ENCODE measurements around the gene ZBTB48.

Gene ZBTB48

DNA sequence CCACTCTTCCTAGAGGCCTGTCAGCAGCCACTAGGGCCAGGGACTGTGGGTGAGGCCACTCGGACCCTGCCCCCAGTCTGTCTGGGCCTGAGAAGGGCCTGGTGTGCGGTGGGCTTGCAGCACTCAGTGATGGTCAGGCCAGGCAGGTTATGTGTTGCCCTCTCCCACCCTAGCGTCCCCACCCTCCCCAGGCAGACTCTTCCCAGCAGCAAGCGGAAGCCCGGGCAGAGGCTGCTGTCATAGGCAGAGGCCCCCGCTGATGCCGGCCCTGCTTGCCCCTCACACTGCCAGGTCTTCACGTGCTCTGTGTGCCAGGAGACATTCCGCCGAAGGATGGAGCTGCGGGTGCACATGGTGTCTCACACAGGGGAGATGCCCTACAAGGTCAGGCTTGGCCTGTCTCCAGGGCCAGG, 6.6 kb downstream of the ZBTB48 start:
- TF ChIP-seq, protein P1, sequence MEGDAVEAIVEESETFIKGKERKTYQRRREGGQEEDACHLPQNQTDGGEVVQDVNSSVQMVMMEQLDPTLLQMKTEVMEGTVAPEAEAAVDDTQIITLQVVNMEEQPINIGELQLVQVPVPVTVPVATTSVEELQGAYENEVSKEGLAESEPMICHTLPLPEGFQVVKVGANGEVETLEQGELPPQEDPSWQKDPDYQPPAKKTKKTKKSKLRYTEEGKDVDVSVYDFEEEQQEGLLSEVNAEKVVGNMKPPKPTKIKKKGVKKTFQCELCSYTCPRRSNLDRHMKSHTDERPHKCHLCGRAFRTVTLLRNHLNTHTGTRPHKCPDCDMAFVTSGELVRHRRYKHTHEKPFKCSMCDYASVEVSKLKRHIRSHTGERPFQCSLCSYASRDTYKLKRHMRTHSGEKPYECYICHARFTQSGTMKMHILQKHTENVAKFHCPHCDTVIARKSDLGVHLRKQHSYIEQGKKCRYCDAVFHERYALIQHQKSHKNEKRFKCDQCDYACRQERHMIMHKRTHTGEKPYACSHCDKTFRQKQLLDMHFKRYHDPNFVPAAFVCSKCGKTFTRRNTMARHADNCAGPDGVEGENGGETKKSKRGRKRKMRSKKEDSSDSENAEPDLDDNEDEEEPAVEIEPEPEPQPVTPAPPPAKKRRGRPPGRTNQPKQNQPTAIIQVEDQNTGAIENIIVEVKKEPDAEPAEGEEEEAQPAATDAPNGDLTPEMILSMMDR (IDR thresholded peaks at IDR 0.05; ENCODE audit: insufficient read depth, low read depth, low read length, missing control alignments) = no peak
- H3K4me3 ChIP-seq (ENCODE audit: low read length) = no peak overlapping the region
- DNase-seq (ENCODE audit: low read depth) = no peak

GRCh38 chr1:6587261-6588005, 7.6 kb downstream of the ZBTB48 start:
- TF ChIP-seq, protein P1 (IDR thresholded peaks at IDR 0.05; ENCODE audit: insufficient read depth, low read depth, low read length, missing control alignments) = no peak
- H3K4me3 ChIP-seq (ENCODE audit: low read length) = no peak overlapping the region
- DNase-seq (ENCODE audit: low read depth) = peak; percentile 50

- TF ChIP-seq, protein P1 (IDR thresholded peaks at IDR 0.05; ENCODE audit: insufficient read depth, low read depth, low read length, missing control alignments) = no peak
- DNase-seq (ENCODE audit: low read depth) = peak; percentile 58
- no peak overlapping the region for H3K4me3 ChIP-seq (ENCODE audit: low read length)
Measured at GRCh38 chr1:6588128-6588892, 8.5 kb downstream of the ZBTB48 start.

DNA sequence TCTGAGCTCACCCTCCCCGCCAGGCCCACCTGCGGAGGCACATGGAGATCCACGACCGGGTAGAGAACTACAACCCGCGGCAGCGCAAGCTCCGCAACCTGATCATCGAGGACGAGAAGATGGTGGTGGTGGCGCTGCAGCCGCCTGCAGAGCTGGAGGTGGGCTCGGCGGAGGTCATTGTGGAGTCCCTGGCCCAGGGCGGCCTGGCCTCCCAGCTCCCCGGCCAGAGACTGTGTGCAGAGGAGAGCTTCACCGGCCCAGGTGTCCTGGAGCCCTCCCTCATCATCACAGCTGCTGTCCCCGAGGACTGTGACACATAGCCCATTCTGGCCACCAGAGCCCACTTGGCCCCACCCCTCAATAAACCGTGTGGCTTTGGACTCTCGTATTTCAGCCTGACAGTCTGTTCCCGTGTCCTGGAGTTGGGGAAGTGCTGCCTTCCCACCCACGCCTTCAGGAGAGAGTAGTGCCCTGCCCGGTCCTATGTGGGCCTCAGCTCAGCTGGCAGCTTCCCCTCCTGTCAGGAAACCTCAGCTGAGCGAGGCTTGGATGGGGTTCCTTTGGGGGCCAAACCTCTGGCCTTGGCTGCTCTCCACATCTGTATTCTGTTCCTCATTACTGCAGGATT, 9.2 kb downstream of the ZBTB48 start:
- H3K4me3 ChIP-seq (ENCODE audit: low read length) = no peak overlapping the region
- no peak for DNase-seq (ENCODE audit: low read depth)
- TF ChIP-seq, protein P1 (IDR thresholded peaks at IDR 0.05; ENCODE audit: insufficient read depth, low read depth, low read length, missing control alignments) = no peak

DNA sequence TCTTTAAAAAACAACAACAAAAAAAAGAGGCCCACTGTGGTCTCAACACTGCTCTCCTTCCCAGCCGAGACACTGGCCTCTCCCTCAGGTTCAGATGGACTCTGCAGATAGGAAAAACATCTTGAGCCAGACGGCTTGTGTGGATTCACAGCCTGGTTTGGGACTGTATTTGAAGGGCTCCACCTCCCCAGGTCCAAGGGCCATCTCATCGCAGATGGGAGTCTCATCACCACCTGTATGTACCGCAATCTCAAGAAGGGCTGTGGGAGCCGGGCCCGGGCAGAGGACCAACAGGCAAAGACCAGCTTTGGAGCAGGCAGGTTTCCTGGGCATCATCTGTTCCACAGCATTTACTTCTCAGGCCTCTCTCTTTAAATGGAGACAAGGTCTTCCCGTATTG, 10.3 kb downstream of the ZBTB48 start:
- H3K4me3 ChIP-seq (ENCODE audit: low read length) = no peak overlapping the region
- TF ChIP-seq, protein P1 (IDR thresholded peaks at IDR 0.05; ENCODE audit: insufficient read depth, low read depth, low read length, missing control alignments) = no peak
- DNase-seq (ENCODE audit: low read depth) = no peak

GRCh38 chr1:6591222-6591621, 11.4 kb downstream of the ZBTB48 start:
- no peak for DNase-seq (ENCODE audit: low read depth)
- H3K4me3 ChIP-seq (ENCODE audit: low read length) = no peak overlapping the region
- TF ChIP-seq, protein P1 (IDR thresholded peaks at IDR 0.05; ENCODE audit: insufficient read depth, low read depth, low read length, missing control alignments) = no peak

Data from epithelial cell of esophagus (primary cell).